Astrocyte (in vitro differentiated cells and primary cell): Measurements from ENCODE around the gene IFIT1B.

Source experiments
- CTCF ChIP-seq: IDR thresholded peaks from 2 replicates; pipeline ENCODE4 v1.5.1; 2011; ENCODE audit warnings: low read depth, mild to moderate bottlenecking, inconsistent platforms, low read length, moderate library complexity; ENCODE audit not compliant: insufficient read depth
- EZH2 ChIP-seq: IDR thresholded peaks from 2 replicates; pipeline ENCODE4 v1.6.1; 2012; ENCODE audit warnings: mild to moderate bottlenecking, low read length, inconsistent platforms; ENCODE audit not compliant: insufficient read depth

DNA sequence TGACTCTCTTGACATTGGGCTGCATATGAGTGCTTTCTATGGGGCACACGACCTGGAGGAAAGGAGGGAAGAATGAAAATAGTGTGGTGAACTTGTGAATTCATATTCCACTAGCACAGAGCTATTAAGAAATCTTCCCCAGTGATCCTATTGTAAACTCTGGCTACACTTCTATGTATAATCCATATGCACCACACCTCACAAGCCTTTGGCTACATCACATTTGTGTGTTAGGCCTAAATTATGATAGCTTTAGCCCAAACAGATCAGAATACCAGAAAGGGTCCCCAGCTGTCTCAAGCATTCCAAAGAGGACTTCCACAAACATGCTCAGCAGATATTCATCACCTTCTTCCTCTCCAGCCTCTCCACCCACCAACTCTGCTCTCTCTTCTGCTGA is 9.7 kb upstream of the IFIT1B start:
- no peak for TF ChIP-seq CTCF
- TF ChIP-seq EZH2, result no peak
